SK-N-SH (cell line): ENCODE results near the gene PRPF6. TPM values are rescaled to one million over a fixed set of nuclear protein-coding genes. Genes with fewer than 3 reads are reported as not detected.

Source experiments
- CTCF ChIA-PET: fragments of 300-600, 350-600 bp; formaldehyde crosslinking; extraction: SDS; loops from one replicate; lab custom pipeline; 2021; lab: Yijun Ruan, JAX
- POLR2A ChIA-PET: fragments of 350-600 bp; sonication (Branson Sonifier 250); formaldehyde crosslinking; extraction: SDS; loops from one replicate; lab custom pipeline; 2020; ENCODE audit warnings: antibody characterized with exemption, inconsistent platforms; lab: Yijun Ruan, JAX
- DNase-seq: peaks from one replicate; pipeline ENCODE4 v3.0.0; 2012
- H2AFZ ChIP-seq: fragments of 200-600 bp; sonication (generic); 2 replicates; pipeline ENCODE4 v1.8.1; 2016; ENCODE audit warnings: antibody characterized with exemption, mild to moderate bottlenecking, low read depth
- H3F3A ChIP-seq: fragments of 200-600 bp; sonication (generic); replicated peaks from 2 replicates; pipeline ENCODE3; 2016; ENCODE audit warnings: antibody characterized with exemption, mild to moderate bottlenecking; ENCODE audit not compliant: insufficient read depth
- H3K27ac ChIP-seq, 2 experiments: fragments of 200-500 bp in 1 of 2; fragments of 200-600 bp in 1 of 2; sonication (Bioruptor generic) in 1 of 2; sonication (generic), shearing (Covaris generic) in 1 of 2; 2 replicates each; pipeline versions ENCODE4 v1.5.1 to v1.6.1; 2014 to 2016; ENCODE audit warnings: low read depth in 2 of 2, inconsistent platforms in 1 of 2, low read length in 1 of 2, mild to moderate bottlenecking in 1 of 2, mixed read lengths in 1 of 2
- H3K27me3 ChIP-seq: fragments of 200-600 bp; sonication (generic), shearing (Covaris generic); 2 replicates; pipeline ENCODE4 v1.6.1; 2016; ENCODE audit warnings: mixed run types; ENCODE audit not compliant: insufficient read depth
- H3K36me3 ChIP-seq, 2 experiments: fragments of 200-500 bp in 1 of 2; fragments of 200-600 bp in 1 of 2; sonication (Bioruptor generic) in 1 of 2; sonication (generic) in 1 of 2; replicated peaks in 1 of 2; 2 replicates each; pipeline versions ENCODE3 to v1.5.1; 2014 to 2016; ENCODE audit warnings: low read length in 1 of 2, mild to moderate bottlenecking in 1 of 2; ENCODE audit not compliant: insufficient read depth in 2 of 2, control insufficient read depth in 1 of 2
- H3K4me1 ChIP-seq, 2 experiments: fragments of 200-500 bp in 1 of 2; fragments of 200-600 bp in 1 of 2; sonication (Bioruptor generic) in 1 of 2; sonication (generic), shearing (Covaris generic) in 1 of 2; 2 replicates each; pipeline versions ENCODE4 v1.5.1 to v1.6.1; 2014 to 2016; ENCODE audit warnings: low read depth in 1 of 2, low read length in 1 of 2, mixed run types in 1 of 2; ENCODE audit not compliant: insufficient read depth in 2 of 2, control insufficient read depth in 1 of 2
- H3K4me2 ChIP-seq: fragments of 200-600 bp; sonication (generic), shearing (Covaris generic); 2 replicates; pipeline ENCODE4 v1.6.1; 2017; ENCODE audit warnings: mixed run types
- H3K4me3 ChIP-seq, 2 experiments: fragments of 200-500 bp in 1 of 2; fragments of 200-600 bp in 1 of 2; sonication (Bioruptor generic) in 1 of 2; sonication (generic), shearing (Covaris generic) in 1 of 2; 2 replicates each; pipeline versions ENCODE4 v1.5.1 to v1.8.1; 2014 to 2016; ENCODE audit warnings: low read depth in 2 of 2, inconsistent platforms in 1 of 2, low read length in 1 of 2, mild to moderate bottlenecking in 1 of 2, mixed read lengths in 1 of 2, moderate library complexity in 1 of 2
- H3K79me2 ChIP-seq: fragments of 200-600 bp; sonication (generic); 2 replicates; pipeline ENCODE4 v1.8.1; 2017; ENCODE audit warnings: mild to moderate bottlenecking; ENCODE audit not compliant: insufficient read depth
- H3K9ac ChIP-seq: fragments of 200-600 bp; sonication (generic); 2 replicates; pipeline ENCODE4 v1.6.1; 2017; ENCODE audit warnings: mixed run types
- H3K9me2 ChIP-seq: fragments of 200-600 bp; sonication (generic); 2 replicates; pipeline ENCODE4 v1.6.1; 2017; ENCODE audit warnings: mixed run types
- H3K9me3 ChIP-seq: fragments of 200-600 bp; sonication (generic); 2 replicates; pipeline ENCODE4 v1.6.1; 2017; ENCODE audit warnings: mixed run types, mild to moderate bottlenecking, moderate library complexity
- H4K20me1 ChIP-seq: fragments of 200-600 bp; sonication (generic); 2 replicates; pipeline ENCODE4 v1.6.1; 2017; ENCODE audit warnings: mild to moderate bottlenecking, mixed run types; ENCODE audit not compliant: insufficient read depth
- EP300 ChIP-seq, 2 experiments: IDR thresholded peaks; 2 replicates each; pipeline versions ENCODE4 v1.4.0 to v1.6.1; 2012; ENCODE audit warnings: borderline replicate concordance in 1 of 2, low read depth in 1 of 2, low read length in 1 of 2
- FOSL2 ChIP-seq: IDR thresholded peaks from 2 replicates; pipeline ENCODE4 v1.4.0; 2012; ENCODE audit warnings: low read depth, mild to moderate bottlenecking, moderate library complexity, borderline replicate concordance
- FOXJ3 ChIP-seq: sonication (generic); formaldehyde crosslinking; IDR thresholded peaks from 2 replicates; pipeline ENCODE4 v1.5.1; 2020; ENCODE audit warnings: mild to moderate bottlenecking, missing genetic modification reagents
- FOXM1 ChIP-seq: IDR thresholded peaks from 2 replicates; pipeline ENCODE4 v1.4.0; 2012; ENCODE audit warnings: low read depth, mild to moderate bottlenecking
- GABPA ChIP-seq: IDR thresholded peaks from 2 replicates; pipeline ENCODE4 v1.4.0; 2012; ENCODE audit warnings: low read depth, mild to moderate bottlenecking
- MXI1 ChIP-seq: IDR thresholded peaks from 2 replicates; pipeline ENCODE4 v1.6.1; 2012; ENCODE audit warnings: mild to moderate bottlenecking, low read depth, low read length, improper control_type of control experiment
- RAD21 ChIP-seq: IDR thresholded peaks from 2 replicates; pipeline ENCODE4 v1.6.1; 2012; ENCODE audit warnings: mild to moderate bottlenecking, low read length
- RCOR1 ChIP-seq: fragments of 150-350 bp; IDR thresholded peaks from 2 replicates; pipeline ENCODE4 v1.6.1; 2017; ENCODE audit warnings: antibody characterized with exemption, low read length
- RXRA ChIP-seq: IDR thresholded peaks from 2 replicates; pipeline ENCODE4 v1.4.0; 2012; ENCODE audit warnings: low read depth, mild to moderate bottlenecking, borderline replicate concordance
- SMC3 ChIP-seq: IDR thresholded peaks from 2 replicates; pipeline ENCODE4 v1.6.1; 2012; ENCODE audit warnings: low read depth, low read length, improper control_type of control experiment
- WGBS: methylation state at CpG from one replicate; pipeline ENCODE4 v1.1.6; 2017; ENCODE audit warnings: low lambda C conversion rate; 5-methylcytosine and 5-hydroxymethylcytosine counted together
- polyA plus RNA-seq, 3 experiments: library from polyadenylated mRNA; depleted of rRNA; stranded (reverse); fragments of >200 nt; gene quantifications; 2 replicates each; pipeline ENCODE4 v1.2.3, GENCODE V29; 2012
- TF ChIP-seq, protein P1 (sequence below): IDR thresholded peaks from 2 replicates; pipeline ENCODE4 v1.4.0; 2012; ENCODE audit warnings: low read depth, borderline replicate concordance
- TF ChIP-seq, protein P2 (sequence below): fragments of 200-600 bp; sonication (generic); IDR thresholded peaks from 2 replicates; pipeline ENCODE4 v1.6.1; 2017; ENCODE audit warnings: antibody characterized with exemption, mild to moderate bottlenecking, moderate library complexity

Gene PRPF6
- polyA plus RNA-seq, 1 of the 3 experiments (the other 2 are of a cell fraction) = 59.1 TPM

DNA sequence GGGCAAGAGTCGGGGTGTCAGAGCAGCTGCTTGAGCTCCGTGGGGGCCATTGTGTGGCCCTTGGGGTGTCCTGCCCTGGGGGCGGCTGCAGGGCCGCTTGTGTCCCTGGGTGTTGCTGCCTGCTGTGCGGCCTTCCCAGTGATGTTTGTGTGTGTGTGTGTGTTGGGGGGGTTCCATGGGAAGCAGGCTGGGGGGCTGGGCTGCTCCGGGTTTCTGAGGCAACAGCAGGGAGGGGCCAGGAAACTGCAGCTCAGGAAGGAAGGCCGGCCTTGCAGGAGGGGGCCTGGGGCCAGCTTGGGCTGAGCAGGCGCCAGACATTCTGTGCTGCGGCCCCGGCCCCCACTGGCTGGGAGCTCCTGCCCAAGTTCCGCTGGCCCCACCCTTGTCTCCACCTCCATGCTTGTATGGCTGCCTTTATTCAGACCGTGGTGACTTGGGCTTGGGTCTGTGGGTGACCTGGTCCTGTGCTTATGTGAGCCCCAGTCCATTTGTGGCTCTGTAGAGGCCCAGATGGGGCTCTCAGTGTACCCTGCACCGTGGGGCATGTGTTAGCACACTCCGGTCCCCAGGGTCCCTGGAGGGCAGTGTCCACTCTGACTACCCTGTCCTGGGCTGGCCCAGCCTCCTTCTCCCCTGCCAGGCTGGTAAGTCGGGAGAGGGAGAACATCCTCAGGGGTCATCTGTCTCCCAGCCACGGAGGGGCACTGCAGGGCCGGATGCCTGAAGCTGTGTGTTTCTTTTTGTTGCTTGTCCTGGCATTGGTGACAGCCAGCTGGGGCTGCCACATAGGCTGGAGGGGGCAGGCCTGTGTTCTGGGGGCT lies 73.1 kb downstream of the PRPF6 start:
- TF ChIP-seq RXRA (no peak), FOSL2 (no peak), MXI1 (0 out of 2 replicates have a peak, but pooled peaks have one; percentile 27), GABPA (no peak), FOXJ3 (no peak), RAD21 (peak; percentile 39), RCOR1 (no peak), FOXM1 (no peak), SMC3 (peak; percentile 29; the same call in 1 of the 2 replicates), EP300 (IDR thresholded peaks at IDR 0.05; ENCODE audit: borderline replicate concordance in 1 of 2, low read depth in 1 of 2, low read length in 1 of 2) (no peak)
- TF ChIP-seq, protein P1, sequence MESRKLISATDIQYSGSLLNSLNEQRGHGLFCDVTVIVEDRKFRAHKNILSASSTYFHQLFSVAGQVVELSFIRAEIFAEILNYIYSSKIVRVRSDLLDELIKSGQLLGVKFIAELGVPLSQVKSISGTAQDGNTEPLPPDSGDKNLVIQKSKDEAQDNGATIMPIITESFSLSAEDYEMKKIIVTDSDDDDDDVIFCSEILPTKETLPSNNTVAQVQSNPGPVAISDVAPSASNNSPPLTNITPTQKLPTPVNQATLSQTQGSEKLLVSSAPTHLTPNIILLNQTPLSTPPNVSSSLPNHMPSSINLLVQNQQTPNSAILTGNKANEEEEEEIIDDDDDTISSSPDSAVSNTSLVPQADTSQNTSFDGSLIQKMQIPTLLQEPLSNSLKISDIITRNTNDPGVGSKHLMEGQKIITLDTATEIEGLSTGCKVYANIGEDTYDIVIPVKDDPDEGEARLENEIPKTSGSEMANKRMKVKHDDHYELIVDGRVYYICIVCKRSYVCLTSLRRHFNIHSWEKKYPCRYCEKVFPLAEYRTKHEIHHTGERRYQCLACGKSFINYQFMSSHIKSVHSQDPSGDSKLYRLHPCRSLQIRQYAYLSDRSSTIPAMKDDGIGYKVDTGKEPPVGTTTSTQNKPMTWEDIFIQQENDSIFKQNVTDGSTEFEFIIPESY = no peak
- TF ChIP-seq, protein P2, sequence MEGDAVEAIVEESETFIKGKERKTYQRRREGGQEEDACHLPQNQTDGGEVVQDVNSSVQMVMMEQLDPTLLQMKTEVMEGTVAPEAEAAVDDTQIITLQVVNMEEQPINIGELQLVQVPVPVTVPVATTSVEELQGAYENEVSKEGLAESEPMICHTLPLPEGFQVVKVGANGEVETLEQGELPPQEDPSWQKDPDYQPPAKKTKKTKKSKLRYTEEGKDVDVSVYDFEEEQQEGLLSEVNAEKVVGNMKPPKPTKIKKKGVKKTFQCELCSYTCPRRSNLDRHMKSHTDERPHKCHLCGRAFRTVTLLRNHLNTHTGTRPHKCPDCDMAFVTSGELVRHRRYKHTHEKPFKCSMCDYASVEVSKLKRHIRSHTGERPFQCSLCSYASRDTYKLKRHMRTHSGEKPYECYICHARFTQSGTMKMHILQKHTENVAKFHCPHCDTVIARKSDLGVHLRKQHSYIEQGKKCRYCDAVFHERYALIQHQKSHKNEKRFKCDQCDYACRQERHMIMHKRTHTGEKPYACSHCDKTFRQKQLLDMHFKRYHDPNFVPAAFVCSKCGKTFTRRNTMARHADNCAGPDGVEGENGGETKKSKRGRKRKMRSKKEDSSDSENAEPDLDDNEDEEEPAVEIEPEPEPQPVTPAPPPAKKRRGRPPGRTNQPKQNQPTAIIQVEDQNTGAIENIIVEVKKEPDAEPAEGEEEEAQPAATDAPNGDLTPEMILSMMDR = peak; percentile 32
- no peaks in the 10 kb centered on the region for H4K20me1 ChIP-seq
- H3K4me1 ChIP-seq = peaks cover 0 to 10% of the 10 kb centered on the region in 2 experiments; a peak in 1 of 4 replicates
- no peaks in the 10 kb centered on the region for H3K36me3 ChIP-seq
- H2AFZ ChIP-seq = no peak overlapping the region
- peaks cover 6% of the 10 kb centered on the region; the same call in 1 of the 2 replicates for H3K27me3 ChIP-seq
- H3K4me2 ChIP-seq = no peak overlapping the region
- no peaks in the 10 kb centered on the region for H3K9me3 ChIP-seq
- no peaks in the 10 kb centered on the region for H3K79me2 ChIP-seq
- H3F3A ChIP-seq = no peaks in the 10 kb centered on the region
- peak; percentile 79 for DNase-seq
- H3K4me3 ChIP-seq = no peak overlapping the region
- no peak overlapping the region for H3K27ac ChIP-seq
- ChIA-PET CTCF (interaction anchor here (0.6 to 7.8 kb wide), 10 partner anchors 9 to 74 kb away, joined by 3 to 85 read pairs (median 3); partner anchors contain the start of genes RGS19 and TCEA2), POLR2A (interaction anchor here (1.0 to 1.2 kb wide), 2 partner anchors 9 kb away, joined by 3 read pairs; partner anchors contain the start of gene TCEA2)
- H3K9ac ChIP-seq = no peak overlapping the region
- no peaks in the 10 kb centered on the region for H3K9me2 ChIP-seq
- WGBS = 75% methylated on average over 14 of the region's 17 CpGs
